Astrocyte (in vitro differentiated cells and primary cell): ENCODE measurements around the gene COL5A1.

Source experiments
- CTCF ChIP-seq: IDR thresholded peaks from 2 replicates; pipeline ENCODE4 v1.5.1; 2011; ENCODE audit warnings: low read depth, mild to moderate bottlenecking, inconsistent platforms, low read length, moderate library complexity; ENCODE audit not compliant: insufficient read depth
- EZH2 ChIP-seq: IDR thresholded peaks from 2 replicates; pipeline ENCODE4 v1.6.1; 2012; ENCODE audit warnings: mild to moderate bottlenecking, low read length, inconsistent platforms; ENCODE audit not compliant: insufficient read depth

- TF ChIP-seq EZH2 (no peak), CTCF (no peak)
Measured at GRCh38 chr9:134809826-134810225, 168.2 kb downstream of the COL5A1 start.
